Parathyroid adenoma (tissue), 2 donors: ENCODE measurements around the gene ARNT2.

Experiments
- H2AFZ ChIP-seq: fragments of 300-600 bp; sonication (generic); one replicate; pipeline ENCODE4 v1.7.0; 2017; ENCODE audit warnings: antibody characterized with exemption, mild to moderate bottlenecking
- H3K27ac ChIP-seq: fragments of 300-600 bp; sonication (generic); one replicate; pipeline ENCODE4 v1.7.0; 2017
- H3K27me3 ChIP-seq: fragments of 300-600 bp; sonication (generic); one replicate; pipeline ENCODE4 v1.7.0; 2017; ENCODE audit warnings: low read length; ENCODE audit not compliant: control insufficient read depth, insufficient read depth
- H3K36me3 ChIP-seq: fragments of 300-600 bp; sonication (generic); one replicate; pipeline ENCODE4 v1.7.0; 2017; ENCODE audit warnings: low read length; ENCODE audit not compliant: control insufficient read depth, insufficient read depth
- H3K4me1 ChIP-seq: fragments of 300-600 bp; sonication (generic); one replicate; pipeline ENCODE4 v1.7.0; 2017; ENCODE audit warnings: control low read depth
- H3K4me2 ChIP-seq: fragments of 300-600 bp; sonication (generic); one replicate; pipeline ENCODE4 v1.7.0; 2017; ENCODE audit warnings: low read length
- H3K4me3 ChIP-seq: fragments of 300-600 bp; sonication (generic); one replicate; pipeline ENCODE4 v1.7.0; 2017; ENCODE audit warnings: low read depth, low read length
- H3K79me2 ChIP-seq: fragments of 300-600 bp; sonication (generic); one replicate; pipeline ENCODE4 v1.7.0; 2017; ENCODE audit warnings: control low read depth
- H3K9ac ChIP-seq: fragments of 300-600 bp; sonication (generic); one replicate; pipeline ENCODE4 v1.7.0; 2017; ENCODE audit warnings: mild to moderate bottlenecking
- H3K9me3 ChIP-seq: fragments of 300-600 bp; sonication (generic); one replicate; pipeline ENCODE4 v1.7.0; 2017; ENCODE audit warnings: low read length; ENCODE audit not compliant: control insufficient read depth
- CTCF ChIP-seq: fragments of 300-600 bp; sonication (generic); IDR thresholded peaks from one replicate; pipeline ENCODE4 v1.7.0; 2017; ENCODE audit warnings: antibody characterized with exemption, mild to moderate bottlenecking
- donor health status: primary hyperparathyroidism.

Gene ARNT2

GRCh38 chr15:80495401-80495942 is 91.3 kb downstream of the ARNT2 start:
- Histone ChIP-seq H3K27me3 (no peaks in the 10 kb centered on the region), H3K36me3 (no peaks in the 10 kb centered on the region), H3K9ac (no peak overlapping the region), H3K4me3 (no peak overlapping the region), H3K27ac (no peak overlapping the region), H2AFZ (no peak overlapping the region), H3K9me3 (no peaks in the 10 kb centered on the region), H3K79me2 (no peaks in the 10 kb centered on the region), H3K4me2 (no peak overlapping the region), H3K4me1 (no peaks in the 10 kb centered on the region)
- no peak for TF ChIP-seq CTCF

DNA sequence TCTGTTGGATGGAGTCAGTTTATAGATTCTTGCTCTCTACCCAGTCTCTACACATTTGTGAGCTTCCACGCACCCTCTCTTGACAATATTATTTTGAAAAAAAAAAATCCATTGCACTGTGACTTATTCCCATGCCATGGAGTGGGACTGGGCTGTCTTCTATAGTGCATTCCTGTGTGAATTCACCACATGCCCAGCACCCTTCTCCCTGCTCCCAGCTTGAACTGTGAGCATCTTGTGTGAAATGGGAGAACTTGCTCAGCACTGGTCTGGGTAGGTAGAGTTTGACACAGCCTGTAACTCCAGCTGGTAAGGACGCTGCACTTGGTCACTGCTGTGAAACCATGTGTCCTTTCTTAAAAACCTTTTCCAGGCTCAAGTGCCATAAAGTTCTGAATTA is 91.9 kb downstream of the ARNT2 start:
- no peak overlapping the region for H3K4me2 ChIP-seq
- no peaks in the 10 kb centered on the region for H3K4me1 ChIP-seq
- no peaks in the 10 kb centered on the region for H3K9me3 ChIP-seq
- no peak for TF ChIP-seq CTCF
- H3K79me2 ChIP-seq, result no peaks in the 10 kb centered on the region
- H3K9ac ChIP-seq, result no peak overlapping the region
- H2AFZ ChIP-seq, result no peak overlapping the region
- no peaks in the 10 kb centered on the region for H3K27me3 ChIP-seq
- no peak overlapping the region for H3K4me3 ChIP-seq
- H3K36me3 ChIP-seq, result no peaks in the 10 kb centered on the region
- H3K27ac ChIP-seq, result no peak overlapping the region

DNA sequence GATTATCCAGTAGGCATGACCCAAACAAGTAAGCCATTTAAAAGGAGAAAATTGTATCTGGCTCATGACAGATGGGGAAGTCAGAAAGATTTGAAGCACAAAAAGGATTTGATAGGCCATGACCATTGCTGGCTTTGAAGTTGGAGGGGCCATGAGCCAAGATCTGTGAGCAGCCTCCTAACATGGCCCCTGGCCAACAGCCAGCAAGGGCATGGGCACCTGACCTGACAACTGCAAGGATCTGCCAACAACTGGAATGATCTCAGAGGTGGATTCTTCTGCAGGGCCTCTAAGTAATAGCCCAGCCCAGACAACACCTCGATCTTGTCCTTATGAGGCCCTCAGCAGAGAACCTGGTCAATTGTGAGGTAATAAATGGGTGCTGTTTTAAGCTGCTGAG is 93.0 kb downstream of the ARNT2 start:
- no peak for TF ChIP-seq CTCF
- Histone ChIP-seq H3K27ac (no peak overlapping the region), H3K27me3 (no peaks in the 10 kb centered on the region), H2AFZ (no peak overlapping the region), H3K9ac (no peak overlapping the region), H3K36me3 (no peaks in the 10 kb centered on the region), H3K79me2 (no peaks in the 10 kb centered on the region), H3K4me2 (no peak overlapping the region), H3K4me1 (no peaks in the 10 kb centered on the region), H3K4me3 (no peak overlapping the region), H3K9me3 (no peaks in the 10 kb centered on the region)

DNA sequence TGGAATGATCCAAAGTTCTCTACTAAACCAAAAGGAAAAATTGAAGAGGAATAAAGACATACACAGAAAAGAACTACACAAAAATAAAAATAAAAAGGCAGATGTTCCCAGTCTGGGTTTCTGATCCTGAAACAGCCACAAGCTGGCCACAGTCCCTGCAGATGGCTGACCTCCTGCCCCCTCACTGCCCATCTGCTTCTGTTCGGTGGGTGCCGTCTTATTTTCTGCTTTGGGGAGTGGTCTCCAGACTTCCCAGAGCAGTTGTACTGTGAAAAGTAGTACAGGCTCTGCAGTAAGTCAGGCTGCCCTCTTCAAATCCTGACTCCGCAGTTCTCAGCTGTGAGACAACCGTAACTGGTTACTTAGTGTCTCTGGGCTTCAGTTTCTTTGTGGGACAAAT is 94.5 kb downstream of the ARNT2 start:
- no peak for TF ChIP-seq CTCF
- no peaks in the 10 kb centered on the region for H3K4me1 ChIP-seq
- H3K9me3 ChIP-seq, result no peaks in the 10 kb centered on the region

GRCh38 chr15:80500021-80500420 is 95.8 kb downstream of the ARNT2 start:
- Histone ChIP-seq H3K27me3 (no peaks in the 10 kb centered on the region), H3K27ac (no peak overlapping the region), H2AFZ (no peak overlapping the region), H3K79me2 (no peaks in the 10 kb centered on the region), H3K4me2 (no peak overlapping the region), H3K9me3 (no peaks in the 10 kb centered on the region), H3K9ac (no peak overlapping the region), H3K4me1 (no peaks in the 10 kb centered on the region), H3K36me3 (no peaks in the 10 kb centered on the region), H3K4me3 (no peak overlapping the region)
- TF ChIP-seq CTCF, result no peak

More for the DNA sequence above, 94.5 kb downstream of the ARNT2 start:
- Histone ChIP-seq H3K9ac (no peak overlapping the region), H2AFZ (no peak overlapping the region), H3K27ac (no peak overlapping the region), H3K4me3 (no peak overlapping the region), H3K79me2 (no peaks in the 10 kb centered on the region), H3K36me3 (no peaks in the 10 kb centered on the region), H3K27me3 (no peaks in the 10 kb centered on the region), H3K4me2 (no peak overlapping the region)
